ENCODE measurements around the gene PRKCZ. TPM values are rescaled to one million over a fixed set of nuclear protein-coding genes. Genes with fewer than 3 reads are reported as not detected.

The PRKCZ gene
- total and polyA plus RNA-seq, 4 donors = 4.8 to 9.9 (median 8.4) TPM

DNA sequence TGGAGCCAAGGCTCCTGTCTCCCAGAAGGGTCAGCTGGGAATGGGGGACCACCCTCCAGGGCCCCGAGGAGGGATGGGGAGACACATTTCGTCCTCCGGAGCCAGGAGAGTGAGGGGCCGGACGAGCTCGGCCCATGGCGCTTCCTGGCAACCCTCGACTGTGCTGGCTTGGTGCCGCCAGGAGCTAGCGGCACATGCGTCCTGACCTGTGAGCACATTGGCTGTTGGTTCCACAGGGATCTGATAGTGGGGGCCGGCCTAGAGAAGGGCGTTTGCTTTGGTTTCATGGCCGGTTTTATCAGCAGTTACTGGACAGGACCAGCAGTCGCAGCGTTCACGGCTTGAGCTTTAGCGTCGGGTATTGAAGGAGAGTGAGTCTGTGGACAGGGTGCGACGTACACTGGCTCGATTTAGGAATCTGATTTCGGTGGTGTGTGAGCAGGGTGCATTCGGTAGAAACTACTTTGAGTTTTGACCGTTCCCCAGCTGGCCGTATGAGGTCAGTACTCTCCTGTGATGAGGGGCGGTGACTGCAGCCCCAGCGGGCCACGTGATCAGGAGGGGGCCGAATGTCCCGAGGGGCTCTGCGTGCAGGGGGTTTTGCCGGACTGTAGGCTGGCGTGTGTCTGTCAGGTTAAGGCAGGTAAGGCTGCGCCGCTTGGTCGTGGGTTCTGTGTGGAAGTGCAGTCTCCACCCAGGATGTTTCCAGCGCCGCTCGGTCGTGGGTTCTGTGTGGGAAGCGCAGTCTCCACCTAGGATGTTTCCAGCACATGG is 125.7 kb downstream of the PRKCZ start (continued):
- TF ChIP-seq, protein P1, sequence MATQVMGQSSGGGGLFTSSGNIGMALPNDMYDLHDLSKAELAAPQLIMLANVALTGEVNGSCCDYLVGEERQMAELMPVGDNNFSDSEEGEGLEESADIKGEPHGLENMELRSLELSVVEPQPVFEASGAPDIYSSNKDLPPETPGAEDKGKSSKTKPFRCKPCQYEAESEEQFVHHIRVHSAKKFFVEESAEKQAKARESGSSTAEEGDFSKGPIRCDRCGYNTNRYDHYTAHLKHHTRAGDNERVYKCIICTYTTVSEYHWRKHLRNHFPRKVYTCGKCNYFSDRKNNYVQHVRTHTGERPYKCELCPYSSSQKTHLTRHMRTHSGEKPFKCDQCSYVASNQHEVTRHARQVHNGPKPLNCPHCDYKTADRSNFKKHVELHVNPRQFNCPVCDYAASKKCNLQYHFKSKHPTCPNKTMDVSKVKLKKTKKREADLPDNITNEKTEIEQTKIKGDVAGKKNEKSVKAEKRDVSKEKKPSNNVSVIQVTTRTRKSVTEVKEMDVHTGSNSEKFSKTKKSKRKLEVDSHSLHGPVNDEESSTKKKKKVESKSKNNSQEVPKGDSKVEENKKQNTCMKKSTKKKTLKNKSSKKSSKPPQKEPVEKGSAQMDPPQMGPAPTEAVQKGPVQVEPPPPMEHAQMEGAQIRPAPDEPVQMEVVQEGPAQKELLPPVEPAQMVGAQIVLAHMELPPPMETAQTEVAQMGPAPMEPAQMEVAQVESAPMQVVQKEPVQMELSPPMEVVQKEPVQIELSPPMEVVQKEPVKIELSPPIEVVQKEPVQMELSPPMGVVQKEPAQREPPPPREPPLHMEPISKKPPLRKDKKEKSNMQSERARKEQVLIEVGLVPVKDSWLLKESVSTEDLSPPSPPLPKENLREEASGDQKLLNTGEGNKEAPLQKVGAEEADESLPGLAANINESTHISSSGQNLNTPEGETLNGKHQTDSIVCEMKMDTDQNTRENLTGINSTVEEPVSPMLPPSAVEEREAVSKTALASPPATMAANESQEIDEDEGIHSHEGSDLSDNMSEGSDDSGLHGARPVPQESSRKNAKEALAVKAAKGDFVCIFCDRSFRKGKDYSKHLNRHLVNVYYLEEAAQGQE (IDR thresholded peaks at IDR 0.05) = no peak
- no peak for TF ChIP-seq TAF1 (conservative IDR thresholded peaks at IDR 0.05)
- no peak for TF ChIP-seq EGR1 (IDR thresholded peaks at IDR 0.05; ENCODE audit: low read depth in 2 of 2)
- TF ChIP-seq NR2F2 (IDR thresholded peaks at IDR 0.05) = no peak
- TF ChIP-seq, protein P2, sequence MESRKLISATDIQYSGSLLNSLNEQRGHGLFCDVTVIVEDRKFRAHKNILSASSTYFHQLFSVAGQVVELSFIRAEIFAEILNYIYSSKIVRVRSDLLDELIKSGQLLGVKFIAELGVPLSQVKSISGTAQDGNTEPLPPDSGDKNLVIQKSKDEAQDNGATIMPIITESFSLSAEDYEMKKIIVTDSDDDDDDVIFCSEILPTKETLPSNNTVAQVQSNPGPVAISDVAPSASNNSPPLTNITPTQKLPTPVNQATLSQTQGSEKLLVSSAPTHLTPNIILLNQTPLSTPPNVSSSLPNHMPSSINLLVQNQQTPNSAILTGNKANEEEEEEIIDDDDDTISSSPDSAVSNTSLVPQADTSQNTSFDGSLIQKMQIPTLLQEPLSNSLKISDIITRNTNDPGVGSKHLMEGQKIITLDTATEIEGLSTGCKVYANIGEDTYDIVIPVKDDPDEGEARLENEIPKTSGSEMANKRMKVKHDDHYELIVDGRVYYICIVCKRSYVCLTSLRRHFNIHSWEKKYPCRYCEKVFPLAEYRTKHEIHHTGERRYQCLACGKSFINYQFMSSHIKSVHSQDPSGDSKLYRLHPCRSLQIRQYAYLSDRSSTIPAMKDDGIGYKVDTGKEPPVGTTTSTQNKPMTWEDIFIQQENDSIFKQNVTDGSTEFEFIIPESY (IDR thresholded peaks at IDR 0.05) = no peak
- no peak for TF ChIP-seq YY1 (IDR thresholded peaks at IDR 0.05)
- TF ChIP-seq HNF4G (IDR thresholded peaks at IDR 0.05) = no peak
- TF ChIP-seq JUND (IDR thresholded peaks at IDR 0.05) = no peak

DNA sequence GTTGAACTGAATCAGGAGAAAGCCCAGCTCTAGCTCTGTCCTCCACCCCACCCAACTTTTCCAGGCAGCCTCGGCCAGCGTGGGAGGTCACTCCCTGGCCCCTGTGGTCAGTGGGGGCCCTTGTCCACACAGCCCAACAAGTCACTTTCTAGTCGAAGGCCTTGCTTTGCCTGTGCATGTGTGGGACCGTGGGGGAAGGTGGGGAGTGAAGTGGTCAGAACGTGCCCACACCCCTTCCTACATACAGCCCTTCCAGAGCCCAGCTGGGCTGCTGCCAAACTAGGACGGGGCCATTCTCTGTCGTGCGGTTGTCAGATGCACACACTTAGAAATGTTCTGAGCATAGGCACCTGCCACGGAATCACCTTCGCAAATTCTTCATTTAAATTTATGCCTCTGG is 126.4 kb downstream of the PRKCZ start:
- Histone ChIP-seq H3K36me3 (ENCODE audit: control insufficient read depth in 4 of 4, insufficient read depth in 3 of 4, low read depth in 1 of 4, low read length in 3 of 4) (peaks cover 0 to 21% (median 7%) of the 10 kb centered on the region in 4 donors), H3K4me1 (ENCODE audit: control insufficient read depth in 4 of 4, insufficient read depth in 4 of 4, low read length in 3 of 4) (no peaks in the 10 kb centered on the region), H3K4me3 (ENCODE audit: low read depth in 1 of 3, low read length in 3 of 3) (no peak overlapping the region), H3K27ac (ENCODE audit: low read depth in 1 of 2, low read length in 2 of 2) (no peak overlapping the region), H3K27me3 (ENCODE audit: control insufficient read depth in 4 of 4, insufficient read depth in 4 of 4, low read length in 3 of 4) (no peaks in the 10 kb centered on the region), H3K9ac (ENCODE audit: low read depth in 1 of 2, low read length in 2 of 2) (no peak overlapping the region), H3K9me3 (ENCODE audit: control insufficient read depth in 4 of 4, low read length in 3 of 4) (no peaks in the 10 kb centered on the region)
- DNase-seq (ENCODE audit: low spot score) = no peak
- 92% methylated on average over 10 of the region's 10 CpGs for WGBS
- TF ChIP-seq, protein P3, sequence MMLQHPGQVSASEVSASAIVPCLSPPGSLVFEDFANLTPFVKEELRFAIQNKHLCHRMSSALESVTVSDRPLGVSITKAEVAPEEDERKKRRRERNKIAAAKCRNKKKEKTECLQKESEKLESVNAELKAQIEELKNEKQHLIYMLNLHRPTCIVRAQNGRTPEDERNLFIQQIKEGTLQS (IDR thresholded peaks at IDR 0.05) = no peak
- TF ChIP-seq, protein P1 (IDR thresholded peaks at IDR 0.05) = no peak

DNA sequence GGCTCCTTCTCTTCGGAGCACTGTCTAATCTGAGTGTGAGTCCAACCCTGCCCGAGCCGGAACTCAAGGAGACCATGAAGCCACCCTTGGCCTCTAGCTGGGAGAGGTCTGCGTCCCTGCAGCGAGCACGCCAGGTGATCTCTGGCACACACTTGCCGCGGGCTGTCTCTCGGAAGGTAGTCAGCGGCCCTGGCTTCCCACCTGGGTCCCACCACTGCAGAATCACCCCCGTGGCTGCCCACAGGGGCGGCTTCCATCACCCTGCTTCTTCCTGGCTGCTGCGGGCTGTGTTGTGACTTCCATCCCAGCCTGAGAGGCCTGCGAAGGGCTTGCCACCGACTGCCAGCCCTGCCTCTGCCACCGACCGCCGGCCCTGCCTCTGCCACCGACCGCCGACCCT is 127.3 kb downstream of the PRKCZ start:
- Histone ChIP-seq H3K9me3 (ENCODE audit: control insufficient read depth in 4 of 4, low read length in 3 of 4) (no peaks in the 10 kb centered on the region), H3K36me3 (ENCODE audit: control insufficient read depth in 4 of 4, insufficient read depth in 3 of 4, low read depth in 1 of 4, low read length in 3 of 4) (peaks cover 0 to 13% (median 7%) of the 10 kb centered on the region in 4 donors), H3K9ac (ENCODE audit: low read depth in 1 of 2, low read length in 2 of 2) (no peak overlapping the region), H3K4me3 (ENCODE audit: low read depth in 1 of 3, low read length in 3 of 3) (no peak overlapping the region), H3K27ac (ENCODE audit: low read depth in 1 of 2, low read length in 2 of 2) (no peak overlapping the region), H3K27me3 (ENCODE audit: control insufficient read depth in 4 of 4, insufficient read depth in 4 of 4, low read length in 3 of 4) (no peaks in the 10 kb centered on the region), H3K4me1 (ENCODE audit: control insufficient read depth in 4 of 4, insufficient read depth in 4 of 4, low read length in 3 of 4) (no peaks in the 10 kb centered on the region)
- no peak for DNase-seq (ENCODE audit: low spot score)
- 96% methylated on average over 21 of the region's 21 CpGs for WGBS
- TF ChIP-seq SP1 (IDR thresholded peaks at IDR 0.05) (no peak), HNF4A (conservative IDR thresholded peaks at IDR 0.05) (no peak), JUND (IDR thresholded peaks at IDR 0.05) (no peak), FOXA1 (IDR thresholded peaks at IDR 0.05) (no peak), GABPA (IDR thresholded peaks at IDR 0.05 in 1 of 2, conservative IDR thresholded peaks at IDR 0.05 in 1 of 2) (no peak), EGR1 (IDR thresholded peaks at IDR 0.05; ENCODE audit: low read depth in 2 of 2) (no peak)
- TF ChIP-seq, protein P3 (IDR thresholded peaks at IDR 0.05) = no peak
- TF ChIP-seq, protein P2 (IDR thresholded peaks at IDR 0.05) = no peak
